HG03139 (cell line): ENCODE measurements around the gene PMP22.
A peak's percentile ranks its signal among the peaks of the same experiment; 100 is the strongest.
"Not testable (repeated sequence)": the region's sequence is repeated elsewhere in the genome, so short reads cannot be mapped to it uniquely, and the experiment has no call there.

Experiments
- ATAC-seq: cut with Tn5 transposase; IDR thresholded peaks from one replicate; pipeline ENCODE4 v1.9.1; 2021; ENCODE audit not compliant: unreplicated experiment

PMP22 gene

DNA sequence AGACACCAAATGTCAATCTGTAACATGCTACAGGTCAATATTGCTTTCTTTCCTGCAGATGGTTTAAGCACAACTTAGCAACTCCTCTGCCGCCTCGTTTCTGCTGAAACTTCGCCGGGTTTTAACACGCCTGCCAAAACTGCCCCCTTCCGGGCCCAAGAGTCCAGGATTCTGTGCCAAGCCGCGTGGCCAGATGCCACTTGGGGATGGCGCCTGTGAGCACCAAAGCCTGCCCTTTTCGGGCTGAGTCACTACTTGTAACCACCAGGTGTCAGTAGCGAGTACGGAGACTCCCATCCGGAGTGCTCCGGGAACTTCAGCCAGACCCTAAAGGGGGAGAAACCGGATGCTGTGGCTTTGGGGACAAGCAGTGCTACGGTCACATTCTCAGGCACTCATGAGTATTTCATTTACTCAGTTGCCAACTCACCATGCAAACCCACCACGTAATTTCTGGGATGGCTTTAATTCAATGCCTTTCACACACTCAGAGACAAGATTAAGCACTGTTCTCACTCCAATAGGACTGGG is 7.8 kb downstream of the PMP22 start:
- peak; percentile 84 for ATAC-seq

DNA sequence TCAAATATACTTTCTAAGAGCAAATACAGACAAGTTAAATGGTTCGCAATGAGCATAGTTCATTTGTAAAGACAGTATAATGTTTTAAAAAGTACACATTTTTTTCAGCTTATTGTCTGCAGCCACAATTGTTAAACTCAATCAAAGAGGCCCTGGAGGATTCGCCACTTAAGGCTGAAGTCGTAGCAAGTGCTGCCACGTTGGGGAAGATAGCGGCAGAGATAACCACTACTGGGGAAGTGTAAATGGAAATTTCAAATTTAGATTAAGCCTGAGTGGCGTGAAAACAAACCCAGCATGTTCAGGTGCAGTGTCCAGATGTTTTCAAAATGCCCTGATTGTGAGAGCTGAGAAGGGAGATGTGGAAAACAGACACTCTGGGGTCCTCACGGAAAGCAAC is 8.4 kb downstream of the PMP22 start:
- ATAC-seq, result no peak

DNA sequence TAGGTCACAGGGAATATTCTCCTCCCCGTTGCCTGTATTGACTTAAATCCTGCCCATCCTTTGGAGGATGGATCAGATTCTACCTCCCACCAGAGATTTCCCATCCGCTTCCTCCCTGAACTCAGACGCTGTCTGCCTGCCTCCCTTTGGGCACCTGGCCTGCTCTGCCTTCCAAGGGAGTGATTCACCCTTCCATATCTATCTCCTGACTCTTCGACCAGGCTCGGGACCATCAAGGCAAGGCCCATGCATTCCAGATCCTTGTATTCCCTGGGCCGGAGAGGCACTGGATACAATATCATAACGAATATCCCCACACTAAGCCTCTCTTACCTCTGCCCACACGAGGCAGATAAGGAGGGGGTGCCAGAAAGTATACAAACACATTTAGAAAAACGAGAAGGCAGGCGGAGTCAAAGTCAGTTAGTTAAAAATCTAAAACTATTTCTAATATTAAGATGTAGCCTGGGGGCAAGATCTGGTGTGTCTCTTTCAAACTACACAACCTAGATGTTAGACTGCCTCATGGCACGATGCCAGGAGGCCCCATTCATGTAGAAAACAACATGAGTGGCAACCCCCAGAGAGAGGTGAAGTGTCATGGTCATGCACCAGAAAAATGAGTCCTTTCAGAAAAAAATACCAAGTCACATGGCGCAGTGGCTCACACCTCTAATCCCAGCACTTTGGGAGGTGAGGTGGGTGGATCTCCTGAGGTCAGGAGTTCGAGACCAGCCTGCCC is 9.2 kb downstream of the PMP22 start:
- ATAC-seq, result no peak

DNA sequence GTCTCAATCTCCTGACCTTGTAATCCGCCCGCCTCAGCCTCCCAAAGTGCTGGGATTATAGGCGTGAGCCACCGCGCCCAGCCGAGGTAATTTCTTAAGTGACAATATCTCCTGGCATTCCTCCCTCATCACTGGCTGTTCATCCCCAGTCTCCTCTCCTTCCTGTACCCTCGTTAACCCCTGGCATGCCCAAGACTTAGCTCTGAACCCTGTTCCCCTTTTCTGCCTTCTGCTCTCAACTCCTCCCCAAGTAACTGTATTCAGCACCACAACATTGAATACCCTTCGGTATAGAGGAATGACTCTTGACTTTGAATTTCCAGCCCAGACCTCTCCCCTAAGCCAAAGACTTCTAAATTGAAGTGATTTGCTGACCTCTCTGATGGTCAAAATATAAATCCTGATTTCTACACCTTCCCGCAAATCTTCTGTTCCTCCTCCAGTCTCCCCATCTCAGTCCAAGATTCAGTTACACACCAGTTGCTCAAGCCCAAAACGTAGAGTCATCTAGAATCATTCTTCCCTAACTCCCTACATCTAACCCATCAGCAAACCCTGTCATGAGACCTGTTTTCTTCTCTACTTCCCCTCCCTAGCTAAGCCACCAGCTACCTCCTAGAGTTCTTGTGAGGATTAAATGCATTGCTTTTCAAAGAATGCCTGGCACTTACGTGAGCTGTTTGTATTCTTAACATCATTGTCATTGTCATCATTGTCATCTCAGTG is 14.8 kb downstream of the PMP22 start:
- ATAC-seq, result no peak

DNA sequence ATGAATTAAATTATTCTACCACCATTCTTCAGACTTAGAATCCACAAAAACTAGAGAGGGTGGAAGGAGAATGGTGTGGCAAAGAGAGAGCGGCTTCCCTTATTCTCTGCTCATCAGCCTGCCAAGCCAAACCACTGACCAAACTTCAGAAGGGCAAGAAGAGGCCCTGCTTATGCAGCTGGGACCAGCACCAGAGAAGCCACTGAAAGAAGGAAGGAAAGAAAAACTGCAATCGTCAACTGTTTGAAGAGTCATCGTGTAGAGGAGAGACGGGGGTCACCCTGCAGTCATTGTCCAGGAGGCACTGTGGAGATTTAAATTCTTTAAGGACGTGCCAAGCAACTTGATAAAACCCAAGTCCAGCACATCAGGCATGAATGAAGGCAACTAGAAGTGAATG is 15.6 kb downstream of the PMP22 start:
- no peak for ATAC-seq

DNA sequence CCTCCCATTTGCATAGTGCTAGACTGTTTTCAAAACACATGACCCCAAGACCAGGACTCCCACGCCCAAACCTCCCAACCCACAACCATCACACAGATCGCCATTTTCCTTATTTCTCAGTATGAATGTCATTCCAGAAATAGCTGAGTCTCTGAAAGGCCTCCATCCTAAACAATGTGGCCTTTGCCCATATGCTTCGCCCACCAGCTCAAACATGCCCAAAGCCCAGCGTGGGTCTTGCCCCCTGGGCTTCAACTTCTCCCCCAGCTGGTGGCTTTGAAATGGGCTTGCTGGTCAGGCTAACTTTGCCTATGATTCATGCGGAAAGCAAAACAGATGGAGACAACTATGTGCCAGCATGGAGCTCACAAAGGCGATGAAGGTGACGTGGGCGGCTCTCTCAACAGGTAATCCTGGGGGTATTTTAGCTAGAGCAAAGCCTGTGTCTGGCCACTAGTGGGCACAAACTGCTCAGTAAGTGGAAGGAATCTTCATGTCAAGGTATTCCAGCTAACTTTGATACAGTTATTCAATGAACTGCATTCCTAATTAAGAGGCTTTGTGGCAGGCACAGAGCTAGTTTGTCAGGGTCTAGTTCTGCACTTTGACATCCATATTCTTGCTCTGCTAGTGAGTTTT is 17.1 kb downstream of the PMP22 start:
- no peak for ATAC-seq

DNA sequence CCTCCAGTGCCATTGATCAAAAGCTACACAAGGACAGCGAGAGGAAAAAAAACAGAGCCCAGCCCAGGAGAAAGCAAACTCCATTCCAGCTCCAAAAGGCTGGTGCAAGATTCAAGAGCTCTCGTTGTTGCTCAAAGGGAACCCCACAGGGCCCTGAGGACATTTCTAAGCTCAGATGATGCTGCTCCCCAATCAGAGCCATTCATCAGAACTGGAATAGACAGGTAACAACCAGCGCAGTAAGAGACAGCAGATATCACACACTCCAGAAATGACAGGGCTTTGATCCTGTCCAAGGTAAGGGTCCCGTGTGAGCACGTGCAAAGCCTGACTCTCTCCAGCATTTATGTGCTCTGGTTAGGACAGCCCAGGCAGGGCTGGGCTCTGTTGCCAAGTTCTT is 20.1 kb downstream of the PMP22 start:
- ATAC-seq, result no peak

DNA sequence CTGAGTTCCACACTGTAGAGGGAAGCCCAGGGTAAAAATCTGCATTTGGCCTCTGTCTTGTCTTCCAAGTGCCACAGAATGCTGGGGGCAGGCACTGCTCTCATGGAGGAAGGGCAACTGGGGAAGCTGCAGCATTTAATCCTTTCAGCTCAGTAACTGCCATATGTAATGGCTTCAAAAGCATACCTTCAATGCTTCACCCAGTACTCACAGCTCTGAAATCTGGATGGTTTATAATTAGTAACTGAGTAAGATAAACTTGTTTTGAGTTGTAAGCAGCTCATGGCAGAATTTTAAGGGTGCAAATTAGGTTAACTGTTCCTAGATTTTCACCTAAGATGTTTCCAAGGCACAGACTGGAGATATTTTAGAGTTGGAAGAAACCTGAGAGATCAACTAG is 24.5 kb downstream of the PMP22 start:
- no peak for ATAC-seq

DNA sequence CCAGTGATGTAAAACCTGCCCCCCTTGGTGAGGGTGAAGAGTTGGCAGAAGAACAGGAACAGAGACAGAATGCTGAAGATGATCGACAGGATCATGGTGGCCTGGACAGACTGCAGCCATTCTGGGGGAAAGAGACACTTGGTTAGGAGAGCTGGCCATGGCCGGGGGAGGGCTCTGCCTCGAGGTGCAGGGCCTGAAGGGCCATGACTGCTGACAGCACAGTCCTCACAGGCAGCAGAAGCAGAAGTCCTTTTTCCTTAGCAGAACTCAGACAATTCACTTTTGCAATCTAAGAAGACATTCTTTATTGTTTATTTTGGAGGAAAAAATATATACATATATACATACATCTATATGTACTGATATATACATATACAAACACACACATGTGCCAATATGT is 25.6 kb downstream of the PMP22 start:
- ATAC-seq, result no peak

DNA sequence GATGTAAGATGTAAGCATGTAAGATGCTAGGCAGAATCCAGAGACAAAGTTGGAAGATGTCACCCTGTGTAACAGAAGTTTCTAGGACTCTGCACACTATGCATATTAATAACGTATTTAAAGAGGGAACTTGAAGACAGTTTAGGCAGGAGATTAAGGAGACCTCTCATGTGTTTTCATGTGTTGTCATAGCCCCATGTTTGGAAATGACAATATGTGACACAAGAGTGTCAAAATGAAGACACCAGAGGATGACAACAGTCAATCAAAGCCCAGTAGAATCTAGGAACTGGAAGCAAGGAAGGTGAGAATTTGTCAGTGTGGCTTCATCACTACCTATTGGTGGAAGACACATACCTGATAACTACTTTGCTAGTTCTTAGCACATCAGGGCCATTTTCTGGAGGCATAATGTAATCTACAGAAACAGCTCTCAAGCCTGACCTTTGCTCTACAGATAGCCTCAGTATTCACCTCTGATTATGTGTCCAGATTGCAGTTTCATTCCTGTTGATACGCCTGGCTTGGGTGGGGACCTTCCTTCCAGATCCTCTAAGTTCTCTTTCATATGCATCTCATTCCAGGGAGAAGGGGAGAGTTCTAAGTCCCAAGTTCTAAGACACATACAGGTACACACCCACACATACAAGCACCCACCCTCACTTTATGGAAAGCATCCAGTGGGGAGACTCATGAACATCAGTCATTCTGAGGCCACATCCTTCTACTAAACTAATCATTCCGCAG is 26.3 kb downstream of the PMP22 start:
- no peak for ATAC-seq

DNA sequence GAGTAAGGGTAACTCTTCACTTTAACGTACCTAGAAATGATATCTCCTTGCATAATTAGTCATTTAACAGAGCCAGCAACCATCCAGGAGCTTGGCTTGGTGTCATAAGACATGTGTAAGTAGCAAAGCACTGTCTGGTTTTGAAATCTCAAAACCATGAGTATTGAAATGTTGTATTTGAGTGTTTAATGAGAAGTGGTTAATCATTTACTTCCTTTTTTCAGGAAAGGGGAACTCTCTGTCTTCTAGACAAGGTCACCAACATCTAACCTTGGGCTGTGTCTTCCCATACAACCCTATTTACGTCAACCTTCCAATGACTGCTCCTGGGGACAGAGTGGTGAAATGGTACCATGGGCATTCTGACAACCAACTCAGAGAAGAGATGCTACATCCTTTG is 27.1 kb downstream of the PMP22 start:
- ATAC-seq, result no peak

DNA sequence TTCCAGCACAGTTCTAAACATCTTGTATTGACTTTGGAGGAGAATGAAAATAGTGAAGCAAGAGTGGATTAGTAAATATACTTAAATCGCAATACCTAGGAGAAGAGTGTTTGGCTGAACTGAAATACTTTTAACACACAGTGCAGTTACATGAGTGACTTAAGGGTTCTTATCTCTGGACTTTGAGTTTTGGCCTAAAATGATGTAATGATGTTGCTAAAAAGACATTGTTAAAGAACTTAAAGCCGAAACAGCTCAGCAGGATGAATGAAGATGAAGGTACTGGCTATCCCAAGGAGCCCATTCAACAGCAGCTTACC is 28.1 kb downstream of the PMP22 start:
- no peak for ATAC-seq

DNA sequence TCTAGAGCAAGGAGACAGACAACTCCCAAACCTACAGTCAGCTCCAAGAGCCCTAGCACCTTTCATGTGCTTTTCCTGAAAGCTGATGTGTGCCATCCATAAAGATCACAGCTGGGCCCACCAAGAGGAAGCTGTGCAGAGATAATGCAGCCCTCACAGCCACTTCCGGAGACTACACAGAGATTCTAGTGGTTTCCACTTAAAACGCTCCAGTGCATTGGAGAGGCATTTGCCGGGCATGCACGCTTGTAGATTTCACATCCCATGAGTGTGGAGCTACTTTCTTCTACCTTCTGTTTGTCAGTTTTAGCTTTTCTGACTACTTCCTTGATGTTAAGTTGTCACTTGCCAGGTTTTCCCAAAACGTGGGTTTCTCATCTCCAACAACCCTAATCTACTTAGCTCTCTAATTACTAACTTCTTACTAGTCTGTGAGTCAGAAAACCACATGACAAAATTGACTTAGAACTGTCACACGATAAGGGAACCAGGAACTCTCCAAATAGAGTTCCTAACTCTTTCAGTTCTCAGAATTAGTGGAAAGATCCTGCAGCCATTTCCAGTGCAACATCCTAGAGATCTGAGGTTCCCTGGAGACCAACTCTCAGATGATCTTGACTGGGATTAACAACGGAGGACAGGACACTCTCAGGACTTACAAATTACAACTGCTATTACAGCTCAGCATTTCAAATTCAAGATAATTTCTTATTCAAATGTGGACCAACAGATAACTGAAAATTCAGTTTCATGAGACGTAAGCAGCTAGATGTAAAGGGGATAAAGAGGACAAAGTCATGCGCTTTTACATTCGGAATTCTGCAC is 28.6 kb downstream of the PMP22 start:
- ATAC-seq, result no peak

DNA sequence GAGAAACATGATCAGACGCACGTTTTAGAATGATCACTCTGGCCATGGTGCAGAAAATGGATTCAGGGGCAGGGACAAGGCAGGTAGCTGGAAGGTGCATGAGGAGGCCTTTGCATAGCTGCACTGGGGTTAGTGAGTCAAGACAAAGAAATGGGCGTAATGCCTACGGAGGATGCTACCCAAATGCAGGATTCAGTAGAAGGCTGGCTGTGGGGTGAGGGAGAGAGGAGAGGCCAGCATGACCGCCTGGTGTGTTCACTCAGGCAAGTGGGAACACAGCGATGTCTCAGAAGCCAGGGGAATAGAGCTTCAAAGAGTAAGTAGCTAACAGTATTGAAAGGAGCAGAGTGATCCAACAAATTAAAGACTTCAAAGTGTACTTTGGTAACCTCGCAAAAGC is 31.2 kb downstream of the PMP22 start:
- no peak for ATAC-seq

DNA sequence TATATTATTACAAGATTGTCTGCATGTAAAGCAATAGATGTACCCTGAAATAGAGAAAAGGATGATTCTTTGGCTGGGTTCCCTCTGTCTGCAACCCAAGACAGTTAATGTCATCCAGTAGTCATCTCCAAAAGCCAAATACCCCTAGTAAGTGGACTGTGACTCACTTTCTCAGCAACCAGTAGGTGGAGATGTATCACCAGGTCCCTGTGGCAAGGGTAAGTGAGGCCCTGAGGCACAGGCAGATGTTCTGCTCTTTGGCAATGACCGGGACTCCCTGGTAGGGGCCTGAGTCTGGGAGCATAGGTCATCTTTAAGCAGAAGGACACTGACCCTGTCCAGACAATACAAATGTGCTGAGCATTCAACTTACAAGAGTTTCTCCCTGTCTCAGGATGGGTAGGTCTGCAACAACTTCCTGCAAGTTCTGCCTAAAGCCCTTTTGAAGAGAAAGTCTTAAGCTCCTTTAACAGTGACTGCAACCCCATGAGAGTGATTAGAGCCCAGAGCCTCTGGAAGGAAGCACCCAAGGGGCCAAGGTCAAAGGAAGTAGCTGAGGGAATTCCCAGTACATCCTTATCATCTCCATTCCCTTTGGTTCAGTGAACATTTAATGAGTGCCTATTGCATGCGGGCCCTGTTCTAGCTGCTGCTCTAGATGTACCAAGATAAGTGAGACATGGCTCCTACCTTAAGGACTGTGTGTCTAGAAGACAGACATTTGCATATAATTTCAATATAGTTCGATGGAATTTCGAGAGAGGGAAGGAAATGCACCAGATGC is 31.9 kb downstream of the PMP22 start:
- ATAC-seq, result no peak

DNA sequence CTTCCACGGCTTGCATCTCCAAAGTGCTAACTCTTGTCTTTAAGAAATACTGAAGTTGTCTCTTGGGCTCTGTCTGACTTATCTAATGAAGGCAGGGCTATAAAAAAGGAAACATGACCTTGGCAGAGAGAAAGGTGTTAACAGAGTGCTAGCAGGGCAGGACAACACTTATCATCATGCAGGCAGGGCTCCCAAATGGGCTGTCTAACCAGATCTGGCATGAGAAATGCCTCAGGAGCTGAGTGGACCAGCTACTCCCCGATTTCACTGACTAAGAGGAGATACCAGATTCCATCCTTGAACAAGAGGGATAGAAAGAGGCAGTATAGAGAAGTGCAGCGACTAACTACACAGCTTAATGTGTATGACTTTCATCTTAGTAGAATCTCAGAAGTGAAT is 32.6 kb downstream of the PMP22 start:
- ATAC-seq, result no peak

DNA sequence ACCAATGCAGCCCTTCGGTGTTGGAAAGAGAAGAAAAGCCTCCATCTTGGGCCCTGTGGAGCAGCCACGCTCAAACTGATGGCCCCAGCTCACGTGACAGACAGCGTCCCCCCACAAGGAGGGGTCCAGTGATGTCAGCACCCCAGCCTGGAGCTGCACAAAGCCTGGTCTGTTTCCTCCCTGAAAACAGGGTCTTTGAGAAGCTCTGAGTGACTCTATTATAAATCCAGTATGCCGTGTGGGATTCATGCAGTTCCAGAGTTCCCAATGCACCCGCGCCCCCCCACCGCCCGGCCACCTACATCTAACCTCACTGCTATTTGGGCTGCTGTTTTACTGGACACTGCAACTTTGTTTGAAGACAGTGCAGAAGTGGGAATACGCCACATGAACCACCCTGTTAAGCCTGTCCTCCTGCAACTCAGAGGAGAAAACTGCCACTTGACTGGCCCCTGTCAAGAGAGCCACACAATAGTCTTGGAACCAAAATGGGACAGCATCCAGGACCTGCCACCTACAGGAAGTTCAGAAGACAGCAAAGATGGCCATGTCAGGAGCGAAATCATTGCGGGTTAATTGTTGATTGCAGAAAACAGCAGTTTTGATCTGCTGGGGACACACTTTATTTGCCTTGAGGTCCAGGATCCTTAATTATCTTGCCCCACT is 33.1 kb downstream of the PMP22 start:
- no peak for ATAC-seq

DNA sequence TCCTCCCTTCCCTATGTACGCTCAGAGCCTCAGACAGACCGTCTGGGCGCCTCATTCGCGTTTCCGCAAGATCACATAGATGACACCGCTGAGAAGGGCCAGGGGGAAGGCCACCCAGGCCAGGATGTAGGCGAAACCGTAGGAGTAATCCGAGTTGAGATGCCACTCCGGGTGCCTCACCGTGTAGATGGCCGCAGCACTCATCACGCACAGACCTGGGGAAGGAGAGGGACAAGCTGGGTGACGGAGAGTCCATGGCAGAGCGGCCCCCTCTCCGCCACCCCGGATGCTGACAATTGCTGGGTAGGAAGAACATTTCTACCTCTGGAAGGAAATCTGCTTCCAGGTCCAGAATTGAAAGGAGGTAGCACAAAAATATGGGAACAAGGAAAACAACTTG is 34.3 kb downstream of the PMP22 start:
- no peak for ATAC-seq

DNA sequence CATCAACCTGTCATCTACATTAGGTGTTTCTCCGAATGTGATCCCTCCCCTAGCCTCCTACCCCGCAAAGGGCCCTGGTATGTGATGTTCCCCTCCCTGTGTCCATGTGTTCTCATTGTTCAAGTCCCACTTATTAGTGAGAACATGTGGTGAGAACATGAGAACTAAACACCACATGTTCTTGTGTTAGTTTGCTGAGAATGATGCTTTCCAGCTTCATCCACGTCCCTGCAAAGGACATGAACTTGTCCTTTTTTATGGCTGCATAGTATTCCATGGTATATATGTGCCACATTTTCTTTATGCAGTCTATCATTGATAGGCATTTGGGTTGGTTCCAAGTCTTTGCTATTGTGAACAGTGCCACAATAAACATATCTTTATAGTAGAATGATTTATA is 43.3 kb downstream of the PMP22 start:
- not testable (repeated sequence) for ATAC-seq
